GM21360 (cell line): ENCODE data around the gene SPATA13.

ENCODE experiments used
- ATAC-seq: cut with Tn5 transposase; IDR thresholded peaks from one replicate; pipeline ENCODE4 v1.9.1; 2021; ENCODE audit warnings: mild to moderate bottlenecking, moderate library complexity; ENCODE audit not compliant: unreplicated experiment

Gene SPATA13

GRCh38 chr13:24141333-24141910 is 19.1 kb upstream of the SPATA13 start:
- ATAC-seq, result no peak

DNA sequence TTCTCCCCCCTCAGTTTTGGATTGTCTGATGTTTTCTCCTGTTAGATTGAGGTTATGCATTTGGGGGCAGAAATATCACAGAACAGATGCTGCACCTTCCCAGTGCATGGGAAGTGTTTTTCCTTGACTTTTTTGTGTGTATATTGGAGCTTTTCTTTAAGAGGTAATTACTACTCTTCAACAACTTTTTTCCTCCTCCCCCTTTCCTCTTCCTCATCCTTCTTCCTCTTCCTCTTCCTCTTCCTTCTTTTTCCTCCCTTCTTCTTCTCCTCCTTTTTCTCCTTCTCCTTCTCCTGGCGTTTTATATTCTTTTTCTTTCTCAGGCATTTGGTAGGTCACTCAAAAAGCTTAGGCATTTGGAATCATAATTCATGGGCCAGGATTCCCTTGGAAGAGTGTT is 18.1 kb upstream of the SPATA13 start:
- no peak for ATAC-seq

GRCh38 chr13:24142886-24143285 is 17.6 kb upstream of the SPATA13 start:
- no peak for ATAC-seq

DNA sequence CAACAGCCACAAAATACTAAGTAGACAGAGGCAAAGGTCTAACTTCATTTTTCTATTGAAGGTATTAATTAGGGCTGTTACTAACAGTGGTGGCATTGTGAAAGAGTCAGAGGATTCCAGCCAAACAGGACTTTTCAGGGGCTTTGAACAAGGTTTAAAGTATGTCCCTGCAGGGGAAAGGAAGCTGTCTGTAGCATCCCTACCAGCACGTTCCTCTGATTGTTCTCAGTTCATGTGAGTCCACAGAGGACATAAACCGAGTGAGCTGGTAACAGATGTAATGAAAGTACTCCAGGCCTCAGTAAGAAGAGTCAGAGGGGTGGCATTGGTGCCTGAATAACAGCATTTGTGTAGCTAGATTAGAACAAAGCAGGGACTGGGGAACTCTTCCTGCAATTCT is 15.3 kb upstream of the SPATA13 start:
- ATAC-seq, result no peak

GRCh38 chr13:24145674-24146073 is 14.8 kb upstream of the SPATA13 start:
- no peak for ATAC-seq

- no peak for ATAC-seq
Measured at GRCh38 chr13:24146961-24147569, 13.5 kb upstream of the SPATA13 start.

DNA sequence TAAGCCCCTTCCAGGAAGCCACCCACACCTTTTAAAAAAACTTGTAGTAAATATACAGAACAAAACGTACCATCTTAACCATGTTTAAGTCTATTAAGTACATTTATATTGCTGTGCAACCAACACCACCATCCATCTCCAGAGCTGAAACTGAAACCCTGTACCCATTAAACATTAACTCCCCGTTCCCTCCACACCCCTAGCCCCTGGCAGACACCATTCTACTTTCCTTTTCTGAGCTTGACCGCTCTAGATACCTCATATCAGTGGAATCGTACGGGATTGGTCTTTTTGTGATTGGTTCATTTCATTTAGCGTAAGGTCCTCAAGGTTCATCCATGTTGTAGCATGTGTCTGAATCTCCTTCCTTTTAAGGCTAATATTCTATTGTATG is 13.0 kb upstream of the SPATA13 start:
- ATAC-seq, result no peak

GRCh38 chr13:24148414-24149235 is 11.9 kb upstream of the SPATA13 start:
- no peak for ATAC-seq

- ATAC-seq, result no peak
Measured at GRCh38 chr13:24149246-24150032, 11.1 kb upstream of the SPATA13 start.

- no peak for ATAC-seq
Measured at GRCh38 chr13:24150572-24150971, 9.9 kb upstream of the SPATA13 start.

DNA sequence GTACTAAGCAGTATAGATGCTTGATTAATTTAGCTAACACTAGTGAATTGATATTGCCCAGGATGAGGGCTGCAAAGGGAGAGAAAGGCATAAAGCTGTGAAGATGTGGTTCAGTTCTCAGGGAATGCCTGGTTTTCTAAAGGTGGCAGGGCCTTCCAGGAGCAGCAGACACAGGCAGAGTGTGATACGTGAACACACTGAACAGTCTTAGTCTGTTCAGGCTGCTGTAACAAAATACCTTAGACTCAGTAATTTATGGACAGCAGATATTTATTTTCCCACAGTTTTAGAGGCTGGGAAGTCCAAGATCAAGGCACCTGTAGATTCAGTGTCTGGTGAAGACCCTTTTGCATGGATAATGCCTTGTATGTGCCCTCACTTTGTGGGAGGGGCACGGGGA is 8.7 kb upstream of the SPATA13 start:
- no peak for ATAC-seq

DNA sequence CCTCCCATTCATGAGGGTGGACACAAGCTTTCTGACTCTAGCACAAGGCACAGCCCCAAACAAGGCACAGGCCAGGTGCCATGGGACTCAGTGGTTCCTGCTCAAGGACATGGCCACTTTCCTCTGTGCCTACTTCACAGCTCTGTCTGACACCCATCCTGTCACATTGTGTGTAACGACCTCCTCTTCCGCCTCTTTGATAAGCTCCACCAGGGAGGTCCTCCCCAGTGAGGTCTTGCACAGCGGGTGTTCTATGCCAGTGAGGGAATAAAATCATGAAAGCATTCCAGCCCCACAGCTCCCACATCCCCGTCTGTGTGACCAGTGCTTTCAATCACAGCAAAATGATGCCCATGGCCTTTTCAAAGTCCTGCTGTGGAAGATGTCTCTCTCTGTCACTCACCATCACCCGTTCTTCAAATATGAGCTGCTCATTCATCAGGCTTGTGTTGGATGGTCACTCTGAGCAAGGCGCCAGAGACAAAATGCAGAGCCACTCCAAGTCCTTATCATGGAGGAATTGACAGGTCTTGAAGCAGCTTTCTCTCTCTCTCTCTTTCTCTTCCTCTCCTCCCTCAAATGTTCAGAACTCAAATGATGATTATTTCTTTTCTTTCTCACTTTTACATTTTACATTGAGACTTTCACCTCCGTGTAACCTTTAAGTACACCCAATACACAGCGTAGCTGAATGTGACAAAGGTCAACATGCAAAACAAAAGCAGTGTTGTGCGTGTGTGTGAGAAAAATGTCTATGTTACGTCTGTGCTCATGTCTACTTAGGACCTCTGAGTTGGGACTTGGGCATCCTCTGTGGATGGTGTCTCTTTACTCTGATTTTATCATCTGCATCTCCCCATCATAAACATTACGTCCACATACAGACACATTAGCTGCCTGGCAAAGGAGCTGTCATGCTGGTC is 8.0 kb upstream of the SPATA13 start:
- ATAC-seq, result no peak

DNA sequence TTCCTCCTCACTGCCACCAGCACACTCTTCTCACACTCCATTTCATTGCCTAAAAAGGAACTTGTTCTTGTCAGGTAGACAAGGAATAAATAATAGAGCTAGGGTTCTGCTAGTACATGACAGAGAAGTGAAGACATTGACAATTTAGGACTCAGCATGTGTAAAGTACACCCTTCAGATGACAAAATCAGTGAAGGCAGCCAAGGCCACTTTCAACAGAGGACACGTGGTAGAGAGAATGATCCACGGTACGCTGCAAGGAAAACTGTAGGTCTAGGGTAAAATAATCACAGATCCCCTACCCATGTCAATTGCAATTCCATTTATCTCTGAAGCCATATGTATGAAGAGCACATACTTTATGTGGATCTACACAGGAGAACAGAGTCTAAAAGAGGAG is 7.2 kb upstream of the SPATA13 start:
- no peak for ATAC-seq

DNA sequence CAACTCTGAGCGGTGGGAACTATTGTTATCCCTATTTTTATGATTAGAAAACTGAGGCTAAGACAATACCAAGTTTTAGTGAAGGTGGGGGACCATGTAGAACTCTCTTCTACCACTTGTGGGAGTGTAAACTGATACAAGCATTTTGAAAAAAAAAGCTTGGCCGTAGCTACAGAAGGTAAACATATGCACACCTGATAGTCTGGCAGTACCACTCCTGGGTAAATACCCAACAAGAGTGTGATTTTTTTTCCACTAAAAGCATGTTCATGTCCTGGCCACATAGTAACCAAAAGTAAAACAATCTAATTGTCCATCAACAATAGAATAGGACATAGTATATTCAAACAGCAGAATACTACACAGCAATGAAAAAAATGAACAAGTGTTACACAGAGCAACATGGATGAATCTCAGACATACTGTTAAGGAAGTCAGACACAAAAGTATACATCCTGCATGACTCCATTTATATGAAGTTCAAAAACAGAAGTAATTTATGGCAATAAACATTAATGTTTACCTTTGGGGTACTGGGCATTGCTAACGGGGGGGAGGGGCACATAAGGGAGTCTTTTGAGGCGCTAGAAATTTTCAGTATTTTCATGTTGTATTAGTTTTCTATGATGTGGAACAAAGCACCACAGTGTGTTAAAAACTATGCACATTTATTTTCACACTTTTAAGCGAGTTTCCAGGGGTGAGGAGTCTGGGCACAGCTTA is 6.4 kb upstream of the SPATA13 start:
- ATAC-seq, result no peak

DNA sequence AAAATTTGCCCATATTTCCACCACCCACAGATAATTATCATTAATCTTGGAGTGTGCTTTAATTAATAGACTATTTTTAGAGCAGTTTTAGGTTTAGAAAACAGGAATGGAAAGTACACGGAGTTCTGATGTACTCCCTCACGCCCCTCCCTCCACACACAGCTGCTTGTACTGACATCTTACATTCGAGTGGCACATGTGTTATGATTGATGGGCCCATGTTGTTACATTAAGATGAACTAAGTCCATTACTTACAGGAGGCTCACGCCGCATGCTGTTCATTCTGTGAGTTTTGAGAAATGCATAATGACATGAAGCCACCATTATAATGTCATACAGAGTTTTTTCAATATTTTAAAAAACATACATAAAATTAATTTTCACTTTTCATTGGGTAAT is 1.2 kb upstream of the SPATA13 start:
- no peak for ATAC-seq

GRCh38 chr13:24161010-24161775 is 673 bp downstream of the SPATA13 start:
- ATAC-seq, result peak; percentile 28

GRCh38 chr13:24161980-24162525 is 1.5 kb downstream of the SPATA13 start:
- ATAC-seq, result no peak

DNA sequence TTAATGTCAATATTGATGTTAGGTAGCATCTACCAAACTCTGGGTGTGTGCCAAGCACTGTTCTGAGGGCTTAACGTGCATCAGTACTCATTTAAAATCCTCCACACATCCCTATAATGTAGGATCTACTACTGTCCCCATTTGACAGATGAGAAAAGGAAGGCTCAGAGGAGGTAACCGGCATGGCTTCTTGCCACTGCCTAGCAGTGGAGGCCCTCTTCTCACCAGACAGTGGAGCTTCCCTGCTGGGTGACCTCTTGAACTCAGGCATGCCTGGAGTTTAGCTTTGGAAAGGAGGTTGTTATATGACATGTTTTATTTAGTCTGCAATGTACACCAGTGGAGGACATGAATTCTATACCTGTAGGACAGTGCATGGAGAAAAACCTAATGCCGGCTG is 2.1 kb downstream of the SPATA13 start:
- ATAC-seq, result no peak

GRCh38 chr13:24165746-24166145 is 5.2 kb downstream of the SPATA13 start:
- ATAC-seq, result no peak
